Heart left ventricle (tissue), 13 donors: ENCODE results near the gene OR8B12.

Experiments used
- CTCF ChIP-seq, 12 donors: fragments of 200-600 bp; sonication (generic) in 4 of 12; IDR thresholded peaks; one replicate each; pipeline versions ENCODE4 v1.5.0 to v1.8.0; 2018 to 2022; ENCODE audit warnings: antibody characterized with exemption in 12 of 12, mild to moderate bottlenecking in 5 of 12
- POLR2A ChIP-seq, 2 donors: fragments of 450-650 bp; IDR thresholded peaks; one replicate each; pipeline ENCODE4 v1.6.1; 2017; ENCODE audit warnings: antibody characterized with exemption in 2 of 2, mild to moderate bottlenecking in 2 of 2, moderate library complexity in 2 of 2
- donor health status: ischemic (EF 13 %, LVEDD 7.1; RV severe dilation, severe dysfunction).
- donor health status: DM: no; HTN: yes; CAD: no.
- donor health status: DM: no; HTN: no; CAD: no.
- donor health status: ischemic (EF 25% LVEDD 6.9; RV normal size, moderate dysfunction).
- donor health status: ischemic (EF 25% LVEDD 5.7; RV mildly dilated, moderate dysfunction).
- donor health status: ischemic (EF 35%, LVEDD 5.7; RV mildly dilated, moderate dysfunction).
- donor health status: nonischemic (EF 11% LVEDD 7.7; RV severe dilation, severe dysfunction).
- donor health status: DM: yes; HTN: yes; CAD: no.
- donor health status: PGD.
- donor health status: ischemic (EF 29% LVEDD 5.4; RV normal size, mild dysfunction).
- donor health status: nonischemic (EF 23%, LVEDD 6.1; RV moderate dilation, normal function).

DNA sequence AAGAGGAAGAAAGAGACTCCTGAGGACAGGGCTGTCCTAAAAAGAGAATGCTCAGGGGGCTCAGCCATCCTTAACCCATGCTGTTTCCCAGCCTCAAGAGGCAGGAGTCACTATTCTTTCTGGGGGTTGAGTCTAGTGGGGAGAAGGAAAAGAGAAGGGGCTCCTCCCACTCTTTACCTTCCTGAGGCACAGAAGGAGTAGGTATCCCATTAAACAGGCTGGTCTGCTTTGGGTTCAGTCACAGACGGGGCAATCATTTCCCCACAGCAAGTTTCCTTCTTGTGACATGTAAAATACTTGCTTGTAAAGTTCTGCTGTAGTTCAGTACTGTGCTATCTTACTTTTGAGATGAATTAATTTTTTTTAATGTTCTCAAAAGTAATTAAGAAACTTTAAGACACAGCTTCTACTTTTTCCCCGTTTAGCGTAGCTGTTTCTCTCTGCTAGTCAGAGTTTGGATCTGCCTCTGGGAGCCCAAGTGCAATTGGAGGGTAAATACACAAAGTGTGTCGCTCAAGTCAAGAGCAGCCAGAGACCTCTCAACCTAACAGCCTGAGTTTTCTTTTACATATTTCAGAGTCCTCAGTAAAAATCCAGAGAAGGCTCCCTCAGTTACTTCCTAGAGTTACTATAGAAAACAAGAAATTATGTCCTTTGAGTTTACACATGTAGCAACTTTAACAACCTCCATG, 41.4 kb upstream of the OR8B12 start:
- no peak for TF ChIP-seq POLR2A (IDR thresholded peaks at IDR 0.05)
- no peak for TF ChIP-seq CTCF (IDR thresholded peaks at IDR 0.05)
